PC-3 (cell line): ENCODE measurements around the gene WDR1.

ENCODE experiments used
- EZH2 ChIP-seq: fragments of 300-600 bp; sonication (generic); IDR thresholded peaks from one replicate; pipeline ENCODE4 v1.6.1; 2017; ENCODE audit warnings: antibody characterized with exemption, mild to moderate bottlenecking, low read length; ENCODE audit not compliant: unreplicated experiment
- TF ChIP-seq, protein P1 (sequence below): fragments of 300-600 bp; sonication (generic); conservative IDR thresholded peaks from 2 replicates; pipeline ENCODE4 v1.5.1; 2017; ENCODE audit warnings: antibody characterized with exemption, low read depth, mild to moderate bottlenecking, low read length

DNA sequence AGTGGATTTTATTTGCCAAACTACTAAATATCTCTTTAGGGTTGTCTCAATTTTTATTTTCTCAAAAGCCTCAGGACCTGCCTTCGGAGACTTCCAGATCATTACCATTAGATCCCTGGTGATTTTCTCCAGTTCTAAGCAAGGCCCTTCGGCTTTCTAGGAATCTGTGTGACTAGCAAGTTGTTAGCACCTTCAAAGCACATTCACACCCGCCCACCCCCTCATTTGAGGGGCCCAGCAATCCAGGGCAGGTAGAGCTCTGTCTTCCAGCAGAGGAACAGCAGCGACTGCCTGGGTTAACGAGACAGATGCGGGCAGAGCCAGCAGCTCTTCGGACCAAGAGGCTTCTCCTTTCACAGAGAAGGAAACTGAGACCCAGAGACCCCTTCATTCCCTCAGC, 2.0 kb downstream of the WDR1 start:
- TF ChIP-seq, protein P1, sequence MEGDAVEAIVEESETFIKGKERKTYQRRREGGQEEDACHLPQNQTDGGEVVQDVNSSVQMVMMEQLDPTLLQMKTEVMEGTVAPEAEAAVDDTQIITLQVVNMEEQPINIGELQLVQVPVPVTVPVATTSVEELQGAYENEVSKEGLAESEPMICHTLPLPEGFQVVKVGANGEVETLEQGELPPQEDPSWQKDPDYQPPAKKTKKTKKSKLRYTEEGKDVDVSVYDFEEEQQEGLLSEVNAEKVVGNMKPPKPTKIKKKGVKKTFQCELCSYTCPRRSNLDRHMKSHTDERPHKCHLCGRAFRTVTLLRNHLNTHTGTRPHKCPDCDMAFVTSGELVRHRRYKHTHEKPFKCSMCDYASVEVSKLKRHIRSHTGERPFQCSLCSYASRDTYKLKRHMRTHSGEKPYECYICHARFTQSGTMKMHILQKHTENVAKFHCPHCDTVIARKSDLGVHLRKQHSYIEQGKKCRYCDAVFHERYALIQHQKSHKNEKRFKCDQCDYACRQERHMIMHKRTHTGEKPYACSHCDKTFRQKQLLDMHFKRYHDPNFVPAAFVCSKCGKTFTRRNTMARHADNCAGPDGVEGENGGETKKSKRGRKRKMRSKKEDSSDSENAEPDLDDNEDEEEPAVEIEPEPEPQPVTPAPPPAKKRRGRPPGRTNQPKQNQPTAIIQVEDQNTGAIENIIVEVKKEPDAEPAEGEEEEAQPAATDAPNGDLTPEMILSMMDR = no peak
- no peak for TF ChIP-seq EZH2
